DOHH2 (cell line): ENCODE data around the gene DAO.

Source experiments
- CTCF ChIP-seq: fragments of 200-600 bp; sonication (generic); IDR thresholded peaks from one replicate; pipeline ENCODE4 v1.5.1; 2014; ENCODE audit warnings: antibody characterized with exemption, mild to moderate bottlenecking, low read depth, low read length; ENCODE audit not compliant: poor library complexity, severe bottlenecking
- EZH2phosphoT487 ChIP-seq: fragments of 200-600 bp; sonication (generic); IDR thresholded peaks from 2 replicates; pipeline ENCODE4 v1.6.1; 2017; ENCODE audit warnings: borderline replicate concordance, mild to moderate bottlenecking, antibody characterized with exemption, low read length, moderate library complexity, mixed read lengths

GRCh38 chr12:108856170-108856427 lies 23.8 kb upstream of the DAO start:
- TF ChIP-seq CTCF (no peak), EZH2phosphoT487 (no peak)
